K562 (cell line): Measurements from ENCODE around the gene ILF2. TPM values are rescaled to one million over a fixed set of nuclear protein-coding genes. Genes with fewer than 3 reads are reported as not detected.

Source experiments
- ATAC-seq: fragments of 200-7000 bp; cut with Tn5 transposase; 3 replicates; pipeline ENCODE4 v1.9.1; 2020; ENCODE audit warnings: moderate library complexity
- BruUV-seq: library from RNA; stranded (reverse); fragments of 400-500 nt; replicated peaks from 2 replicates; lab custom pipeline; 2021; lab: Mats Ljungman, UMichigan
- CTCF ChIA-PET: fragments of 300-600 bp; formaldehyde crosslinking; extraction: SDS; loops from one replicate; lab custom pipeline; 2021; ENCODE audit warnings: low intra/inter-chr PET ratio; lab: Yijun Ruan, JAX
- POLR2A ChIA-PET: fragments of 300-600, 350-650 bp; sonication (Branson Sonifier 250); formaldehyde crosslinking; extraction: SDS; loops from one replicate; lab custom pipeline; 2021; ENCODE audit warnings: antibody characterized with exemption, inconsistent platforms; lab: Yijun Ruan, JAX
- DNase-seq, 4 experiments: peaks; one replicate each; pipeline versions ENCODE4 v3.0.0 to v3.0.0-alpha.2; 2011 to 2018; ENCODE audit warnings: low spot score in 3 of 4, mixed read lengths in 3 of 4; ENCODE audit errors: extremely low read depth in 1 of 4
- FAIRE-seq: peaks from 2 replicates; lab custom pipeline; 2011; peaks lifted over from hg19 to GRCh38; lab: Jason Lieb, UNC
- H2AFZ ChIP-seq: 2 replicates; pipeline ENCODE4 v1.6.0; 2011; ENCODE audit warnings: low read depth, low read length, control low read depth, inconsistent platforms
- H3K27ac ChIP-seq: fragments of 200-600 bp; 3 replicates; pipeline ENCODE4 v1.8.0; 2011; ENCODE audit warnings: low read depth, mild to moderate bottlenecking, control low read depth, inconsistent platforms, low read length, moderate library complexity, mixed read lengths; ENCODE audit errors: extremely low read depth
- H3K27me3 ChIP-seq, 2 experiments: fragments of 300-600 bp in 1 of 2; 2 replicates in 1 of 2; 3 replicates in 1 of 2; pipeline versions ENCODE4 v1.6.0 to v1.8.0; 2011; ENCODE audit warnings: inconsistent platforms in 2 of 2, low read length in 2 of 2, mild to moderate bottlenecking in 1 of 2, mixed read lengths in 1 of 2, moderate library complexity in 1 of 2; ENCODE audit not compliant: control insufficient read depth in 2 of 2, insufficient read depth in 2 of 2
- H3K36me3 ChIP-seq: fragments of 300-600 bp; 3 replicates; pipeline ENCODE4 v1.8.0; 2011; ENCODE audit warnings: mild to moderate bottlenecking, low read length, inconsistent platforms; ENCODE audit not compliant: control insufficient read depth, insufficient read depth
- H3K4me1 ChIP-seq, 2 experiments: fragments of 200-600 bp in 1 of 2; replicated peaks in 1 of 2; 2 replicates in 1 of 2; 3 replicates in 1 of 2; pipeline versions ENCODE4 v1.5.1 to v1.8.0; 2011; ENCODE audit warnings: inconsistent platforms in 2 of 2, low read length in 2 of 2, mild to moderate bottlenecking in 1 of 2, mixed read lengths in 1 of 2, moderate library complexity in 1 of 2; ENCODE audit not compliant: control insufficient read depth in 2 of 2, insufficient read depth in 2 of 2
- H3K4me2 ChIP-seq: 2 replicates; pipeline ENCODE4 v1.6.1; 2011; ENCODE audit warnings: low read length, control low read depth, inconsistent platforms, mixed read lengths; ENCODE audit not compliant: insufficient read depth
- H3K4me3 ChIP-seq: fragments of 200-600 bp; sonication (generic), shearing (Covaris generic); 2 replicates; pipeline ENCODE4 v1.5.1; 2016; ENCODE audit warnings: control low read depth, inconsistent platforms
- H3K79me2 ChIP-seq: fragments of 200-600 bp; 3 replicates; pipeline ENCODE4 v1.8.0; 2011; ENCODE audit warnings: low read length, inconsistent platforms; ENCODE audit not compliant: control insufficient read depth, insufficient read depth
- H3K9ac ChIP-seq, 2 experiments: 2 replicates each; pipeline versions ENCODE4 v1.6.0 to v1.6.1; 2011; ENCODE audit warnings: low read depth in 2 of 2, low read length in 2 of 2, control low read depth in 1 of 2, inconsistent platforms in 1 of 2, mild to moderate bottlenecking in 1 of 2, mixed read lengths in 1 of 2; ENCODE audit not compliant: insufficient read depth in 1 of 2
- H3K9me1 ChIP-seq: one replicate; pipeline ENCODE4 v1.6.0; 2011; ENCODE audit warnings: inconsistent platforms, mild to moderate bottlenecking, low read length, moderate library complexity; ENCODE audit not compliant: control insufficient read depth, insufficient read depth
- H3K9me3 ChIP-seq: replicated peaks from 2 replicates; pipeline ENCODE4 v1.5.1; 2011; ENCODE audit warnings: low read depth, low read length, inconsistent platforms; ENCODE audit not compliant: control insufficient read depth, insufficient read depth
- H4K20me1 ChIP-seq: replicated peaks from 2 replicates; pipeline ENCODE4 v1.6.1; 2011; ENCODE audit warnings: low read length, inconsistent platforms, mixed read lengths; ENCODE audit not compliant: control insufficient read depth, insufficient read depth
- EP400 ChIP-seq: fragments of 450-650 bp; IDR thresholded peaks from 2 replicates; pipeline ENCODE4 v1.6.1; 2017; ENCODE audit warnings: antibody characterized with exemption, mild to moderate bottlenecking, moderate library complexity
- HDAC6 ChIP-seq: IDR thresholded peaks from 2 replicates; pipeline ENCODE4 v1.6.1; 2012; ENCODE audit warnings: low read depth, mild to moderate bottlenecking, control low read depth, inconsistent platforms, low read length, moderate library complexity
- KLF1 ChIP-seq: fragments of 450-650 bp; IDR thresholded peaks from 2 replicates; pipeline ENCODE4 v1.6.1; 2016; ENCODE audit warnings: missing genetic modification characterization, missing compliant biosample characterization
- MCM5 ChIP-seq: fragments of 450-650 bp; IDR thresholded peaks from 2 replicates; pipeline ENCODE4 v1.6.1; 2016; ENCODE audit warnings: low read depth
- PHF8 ChIP-seq: fragments of 200-600 bp; sonication (generic); IDR thresholded peaks from 2 replicates; pipeline ENCODE4 v1.6.1; 2012; ENCODE audit warnings: mixed run types, mild to moderate bottlenecking, inconsistent platforms, low read length, moderate library complexity, borderline replicate concordance
- PRDM10 ChIP-seq: fragments of 450-650 bp; IDR thresholded peaks from 2 replicates; pipeline ENCODE4 v1.6.1; 2018; ENCODE audit not compliant: partially characterized antibody
- TAF9B ChIP-seq: fragments of 450-650 bp; IDR thresholded peaks from 2 replicates; pipeline ENCODE4 v1.6.1; 2018; ENCODE audit warnings: mild to moderate bottlenecking; ENCODE audit not compliant: partially characterized antibody
- ZNF316 ChIP-seq: fragments of 450-650 bp; IDR thresholded peaks from 2 replicates; pipeline ENCODE4 v1.6.1; 2016
- ZNF444 ChIP-seq: fragments of 250-450 bp; sonication (Bioruptor Pico); IDR thresholded peaks from 2 replicates; pipeline ENCODE4 v1.4.0; 2020; ENCODE audit warnings: mild to moderate bottlenecking, moderate library complexity
- ZNF445 ChIP-seq: fragments of 250-450 bp; sonication (Bioruptor Pico); IDR thresholded peaks from 2 replicates; pipeline ENCODE4 v1.4.0; 2020; ENCODE audit warnings: low read depth, mild to moderate bottlenecking, moderate library complexity
- WGBS: fragments of 100-300 bp; shearing (Covaris generic); methylation state at CpG from one replicate; pipeline ENCODE4 v1.1.6; 2016; ENCODE audit warnings: low coverage, mixed read lengths; ENCODE audit not compliant: insufficient coverage; ENCODE audit errors: missing lambda C conversion rate; 5-methylcytosine and 5-hydroxymethylcytosine counted together
- in situ Hi-C: fragments of 300-500 bp; cut with MboI; formaldehyde crosslinking; loops from 4 replicates; pipeline ENCODE4 v1.15.0; 2018; ENCODE audit warnings: inconsistent platforms, mixed read lengths
- intact Hi-C: fragments of 100-400 bp; cut with micrococcal nuclease; formaldehyde crosslinking; loops from 2 replicates; pipeline ENCODE4 v1.14.2; 2022
- polyA plus RNA-seq, 8 experiments: library from polyadenylated mRNA; depleted of rRNA in 4 of 8; stranded (reverse) in 5 of 8; unstranded in 3 of 8; fragments of >200 nt; fragmentation: Nextera tagmentation in 2 of 8; fragmentation: Illumina TruSeq in 1 of 8; extraction: Ambion mirVana in 2 of 8; extraction: Trizol in 1 of 8; gene quantifications; 2 replicates each; pipeline versions ENCODE4 v1.2.1 to v1.2.3, GENCODE V29; 2011 to 2014; ENCODE audit warnings: inconsistent platforms in 1 of 8, missing spikeins in 1 of 8
- total RNA-seq, 7 experiments: library from RNA; depleted of rRNA in 6 of 7; stranded (reverse); fragments of >200 nt in 6 of 7; fragmentation: Illumina TruSeq in 2 of 7; extraction: Trizol in 2 of 7; gene quantifications; 2 replicates each; pipeline versions ENCODE4 v1.2.1 to v1.2.3, GENCODE V29; 2011 to 2021; ENCODE audit warnings: low replicate concordance in 1 of 7
- TF ChIP-seq, protein P1 (sequence below): IDR thresholded peaks from 2 replicates; pipeline ENCODE4 v1.6.1; 2014; ENCODE audit warnings: antibody characterized with exemption
- TF ChIP-seq, protein P2 (sequence below): fragments of 450-650 bp; IDR thresholded peaks from 2 replicates; pipeline ENCODE4 v1.6.1; 2017; ENCODE audit warnings: antibody characterized with exemption, mild to moderate bottlenecking

The ILF2 gene
- total and polyA plus RNA-seq, 9 of the 15 experiments (the other 6 are each of a cell fraction or from before 2014, with no cell fraction given), result 282 to 726 (median 474) TPM

- H3K27me3 ChIP-seq, result no peaks in the 10 kb centered on the region
- in situ Hi-C loops (no loop called here), intact Hi-C loops (no loop called here)
- H3K9me1 ChIP-seq, result no peaks in the 10 kb centered on the region
- no peaks in the 10 kb centered on the region for H3K79me2 ChIP-seq
- ChIA-PET CTCF (no interaction called here), POLR2A (interaction anchor here (0.6 to 6.8 kb wide), 8 partner anchors 8 to 120 kb away, joined by 3 to 70 read pairs (median 4); partner anchors contain the start of genes S100A1 and S100A13)
- H3K9me3 ChIP-seq, result no peaks in the 10 kb centered on the region
- no peak within 1 kb of the TSS; the same call in 1 of the 2 replicates for H3K4me2 ChIP-seq
- no peak within 1 kb of the TSS for H3K4me3 ChIP-seq
- peaks cover 9 to 30% of the 10 kb centered on the region in 2 experiments; a peak in 4 of 5 replicates for H3K4me1 ChIP-seq
- FAIRE-seq (no peak), DNase-seq (peak in 3 of 4 experiments; percentile 57 to 61 (median 61)), ATAC-seq (peak; percentile 76)
- H4K20me1 ChIP-seq, result no peaks in the 10 kb centered on the region
- peak within 1 kb of the TSS; percentile 49; the same call in 2 of the 3 replicates for H3K27ac ChIP-seq
- peak within 1 kb of the TSS; percentile 94 for H2AFZ ChIP-seq
- H3K9ac ChIP-seq, result peak within 1 kb of the TSS in 1 of 2 experiments; percentile 84; a peak in 3 of 4 replicates
- WGBS, result 33% methylated on average over 6 of the region's 10 CpGs
- no peaks in the 10 kb centered on the region for H3K36me3 ChIP-seq
- no TSS peak for BruUV-seq
- peak; percentile 60 for TF ChIP-seq PRDM10
- TF ChIP-seq, protein P1, sequence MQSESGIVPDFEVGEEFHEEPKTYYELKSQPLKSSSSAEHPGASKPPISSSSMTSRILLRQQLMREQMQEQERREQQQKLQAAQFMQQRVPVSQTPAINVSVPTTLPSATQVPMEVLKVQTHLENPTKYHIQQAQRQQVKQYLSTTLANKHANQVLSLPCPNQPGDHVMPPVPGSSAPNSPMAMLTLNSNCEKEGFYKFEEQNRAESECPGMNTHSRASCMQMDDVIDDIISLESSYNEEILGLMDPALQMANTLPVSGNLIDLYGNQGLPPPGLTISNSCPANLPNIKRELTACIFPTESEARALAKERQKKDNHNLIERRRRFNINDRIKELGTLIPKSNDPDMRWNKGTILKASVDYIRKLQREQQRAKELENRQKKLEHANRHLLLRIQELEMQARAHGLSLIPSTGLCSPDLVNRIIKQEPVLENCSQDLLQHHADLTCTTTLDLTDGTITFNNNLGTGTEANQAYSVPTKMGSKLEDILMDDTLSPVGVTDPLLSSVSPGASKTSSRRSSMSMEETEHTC, result no peak
- no peak for TF ChIP-seq ZNF444
- no peak for TF ChIP-seq ZNF445 (CRISPR knock-in tag)
- no peak for TF ChIP-seq ZNF316
- peak; percentile 26; the same call in 1 of the 2 replicates for TF ChIP-seq EP400
- TF ChIP-seq TAF9B, result no peak
- TF ChIP-seq, protein P2, sequence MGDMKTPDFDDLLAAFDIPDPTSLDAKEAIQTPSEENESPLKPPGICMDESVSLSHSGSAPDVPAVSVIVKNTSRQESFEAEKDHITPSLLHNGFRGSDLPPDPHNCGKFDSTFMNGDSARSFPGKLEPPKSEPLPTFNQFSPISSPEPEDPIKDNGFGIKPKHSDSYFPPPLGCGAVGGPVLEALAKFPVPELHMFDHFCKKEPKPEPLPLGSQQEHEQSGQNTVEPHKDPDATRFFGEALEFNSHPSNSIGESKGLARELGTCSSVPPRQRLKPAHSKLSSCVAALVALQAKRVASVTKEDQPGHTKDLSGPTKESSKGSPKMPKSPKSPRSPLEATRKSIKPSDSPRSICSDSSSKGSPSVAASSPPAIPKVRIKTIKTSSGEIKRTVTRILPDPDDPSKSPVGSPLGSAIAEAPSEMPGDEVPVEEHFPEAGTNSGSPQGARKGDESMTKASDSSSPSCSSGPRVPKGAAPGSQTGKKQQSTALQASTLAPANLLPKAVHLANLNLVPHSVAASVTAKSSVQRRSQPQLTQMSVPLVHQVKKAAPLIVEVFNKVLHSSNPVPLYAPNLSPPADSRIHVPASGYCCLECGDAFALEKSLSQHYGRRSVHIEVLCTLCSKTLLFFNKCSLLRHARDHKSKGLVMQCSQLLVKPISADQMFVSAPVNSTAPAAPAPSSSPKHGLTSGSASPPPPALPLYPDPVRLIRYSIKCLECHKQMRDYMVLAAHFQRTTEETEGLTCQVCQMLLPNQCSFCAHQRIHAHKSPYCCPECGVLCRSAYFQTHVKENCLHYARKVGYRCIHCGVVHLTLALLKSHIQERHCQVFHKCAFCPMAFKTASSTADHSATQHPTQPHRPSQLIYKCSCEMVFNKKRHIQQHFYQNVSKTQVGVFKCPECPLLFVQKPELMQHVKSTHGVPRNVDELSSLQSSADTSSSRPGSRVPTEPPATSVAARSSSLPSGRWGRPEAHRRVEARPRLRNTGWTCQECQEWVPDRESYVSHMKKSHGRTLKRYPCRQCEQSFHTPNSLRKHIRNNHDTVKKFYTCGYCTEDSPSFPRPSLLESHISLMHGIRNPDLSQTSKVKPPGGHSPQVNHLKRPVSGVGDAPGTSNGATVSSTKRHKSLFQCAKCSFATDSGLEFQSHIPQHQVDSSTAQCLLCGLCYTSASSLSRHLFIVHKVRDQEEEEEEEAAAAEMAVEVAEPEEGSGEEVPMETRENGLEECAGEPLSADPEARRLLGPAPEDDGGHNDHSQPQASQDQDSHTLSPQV, result peak; percentile 56; the same call in 1 of the 2 replicates
- no peak for TF ChIP-seq MCM5
- TF ChIP-seq PHF8, result no peak
- no peak for TF ChIP-seq HDAC6
- TF ChIP-seq KLF1 (tag), result no peak
Measured at GRCh38 chr1:153616144-153616916, 54.5 kb downstream of the ILF2 start, which contains the start of gene S100A14. Gene S100A14 (minus strand): TSS chr1:153616325. CDS start chr1:153615858, 467 bp downstream.
